CD4-positive, alpha-beta memory T cell (primary cell): ENCODE results near the gene TXNRD3. TPM values are rescaled to one million over a fixed set of nuclear protein-coding genes. Genes with fewer than 3 reads are reported as not detected.
"Not testable (repeated sequence)": the region's sequence is repeated elsewhere in the genome, so short reads cannot be mapped to it uniquely, and the experiment has no call there.

Source experiments
- CTCF ChIA-PET: fragments of 350-600 bp; sonication (Branson Sonifier 250); formaldehyde crosslinking; loops from one replicate; lab custom pipeline; 2021; ENCODE audit warnings: inconsistent platforms; ENCODE audit not compliant: partially characterized antibody; lab: Charles Lee
- POLR2A ChIA-PET: fragments of 350-600 bp; sonication (Branson Sonifier 250); formaldehyde crosslinking; loops from one replicate; lab custom pipeline; 2021; ENCODE audit not compliant: partially characterized antibody; lab: Charles Lee
- DNase-seq, 5 donors: peaks; one replicate each; pipeline versions ENCODE4 v3.0.0 to v3.0.0-alpha.2; 2020 to 2022; ENCODE audit warnings: mixed read lengths in 1 of 5
- H3K27ac ChIP-seq: one replicate; pipeline ENCODE4 v1.7.0; 2013; ENCODE audit warnings: low read depth, low read length
- H3K27me3 ChIP-seq: 2 replicates; pipeline ENCODE4 v1.7.0; 2013; ENCODE audit warnings: mild to moderate bottlenecking, low read length, moderate library complexity; ENCODE audit not compliant: insufficient read depth
- H3K36me3 ChIP-seq: 2 replicates; pipeline ENCODE4 v1.7.0; 2013; ENCODE audit warnings: mild to moderate bottlenecking, low read length, moderate library complexity; ENCODE audit not compliant: insufficient read depth
- H3K4me1 ChIP-seq: 2 replicates; pipeline ENCODE4 v1.7.0; 2013; ENCODE audit warnings: mild to moderate bottlenecking, low read length, moderate library complexity; ENCODE audit not compliant: insufficient read depth
- H3K4me3 ChIP-seq, 2 donors: one replicate each; pipeline ENCODE4 v1.7.0; 2013; ENCODE audit warnings: low read length in 2 of 2, mild to moderate bottlenecking in 1 of 2
- H3K9me3 ChIP-seq, 2 donors: one replicate each; pipeline ENCODE4 v1.7.0; 2013; ENCODE audit warnings: low read length in 2 of 2, control low read depth in 1 of 2; ENCODE audit not compliant: control insufficient read depth in 1 of 2
- H3K27ac Mint-ChIP-seq, 7 donors: one replicate each; pipeline ENCODE4 v1.8.0; 2020 to 2021; ENCODE audit warnings: mixed read lengths in 7 of 7, mild to moderate bottlenecking in 6 of 7, inconsistent platforms in 3 of 7, moderate library complexity in 3 of 7
- H3K27me3 Mint-ChIP-seq, 2 donors: one replicate each; pipeline ENCODE4 v1.8.0; 2020 to 2021; ENCODE audit warnings: mixed read lengths in 2 of 2
- H3K36me3 Mint-ChIP-seq, 2 donors: one replicate each; pipeline ENCODE4 v1.8.0; 2020 to 2021; ENCODE audit warnings: mixed read lengths in 2 of 2, inconsistent platforms in 1 of 2, mild to moderate bottlenecking in 1 of 2
- H3K4me1 Mint-ChIP-seq, 4 donors: one replicate each; pipeline ENCODE4 v1.8.0; 2020 to 2021; ENCODE audit warnings: mixed read lengths in 4 of 4, mild to moderate bottlenecking in 1 of 4
- H3K4me3 Mint-ChIP-seq, 8 donors: one replicate each; pipeline ENCODE4 v1.8.0; 2020 to 2021; ENCODE audit warnings: mixed read lengths in 8 of 8, mild to moderate bottlenecking in 7 of 8, moderate library complexity in 6 of 8, inconsistent platforms in 3 of 8
- H3K9me3 Mint-ChIP-seq, 8 donors: one replicate each; pipeline ENCODE4 v1.8.0; 2020 to 2021; ENCODE audit warnings: mixed read lengths in 8 of 8, mild to moderate bottlenecking in 5 of 8, inconsistent platforms in 3 of 8, moderate library complexity in 1 of 8
- intact Hi-C: fragments of 100-400 bp; cut with micrococcal nuclease; formaldehyde crosslinking; loops from one replicate; pipeline ENCODE4 v1.15.1; 2023
- polyA plus RNA-seq, 2 donors: library from polyadenylated mRNA; unstranded; fragments of 300-500 nt; fragmentation: Illumina TruSeq; gene quantifications; one replicate each; pipeline ENCODE4 v1.2.3, GENCODE V29; 2021
- total RNA-seq, 2 experiments: library from RNA; stranded (reverse); gene quantifications; one replicate each; pipeline ENCODE4 v1.2.3, GENCODE V29; 2021

Gene TXNRD3
- total and polyA plus RNA-seq, 4 experiments from 2014 or later = 0.77 to 1.0 (median 0.92) TPM

GRCh38 chr3:126612479-126613205 lies 42.3 kb downstream of the TXNRD3 start:
- ChIA-PET CTCF (no interaction called here), POLR2A (no interaction called here)
- Histone ChIP-seq H3K27me3 (no peaks in the 10 kb centered on the region), H3K36me3 (no peaks in the 10 kb centered on the region), H3K9me3 (no peaks in the 10 kb centered on the region), H3K27ac (no peak overlapping the region), H3K4me1 (no peaks in the 10 kb centered on the region), H3K4me3 (no peak overlapping the region)
- intact Hi-C loops = no loop called here
- H3K27me3 Mint-ChIP-seq = peaks cover 3 to 6% of the 10 kb centered on the region in 2 donors
- H3K36me3 Mint-ChIP-seq = peaks cover 0 to 6% of the 10 kb centered on the region in 2 donors
- H3K9me3 Mint-ChIP-seq = peaks cover 0 to 3% (median 0%) of the 10 kb centered on the region in 8 donors
- H3K4me3 Mint-ChIP-seq = no peak overlapping the region
- no peak for DNase-seq
- no peak overlapping the region for H3K27ac Mint-ChIP-seq
- peaks cover 0 to 7% (median 5%) of the 10 kb centered on the region in 4 donors for H3K4me1 Mint-ChIP-seq

GRCh38 chr3:126609909-126610308 lies 45.0 kb downstream of the TXNRD3 start:
- H3K27ac Mint-ChIP-seq = no peak overlapping the region
- Histone ChIP-seq H3K4me1 (no peaks in the 10 kb centered on the region), H3K9me3 (no peaks in the 10 kb centered on the region), H3K27ac (no peak overlapping the region), H3K4me3 (no peak overlapping the region), H3K36me3 (no peaks in the 10 kb centered on the region), H3K27me3 (no peaks in the 10 kb centered on the region)
- no peaks in the 10 kb centered on the region for H3K9me3 Mint-ChIP-seq
- H3K4me1 Mint-ChIP-seq = peaks cover 0 to 9% (median 5%) of the 10 kb centered on the region in 4 donors
- H3K27me3 Mint-ChIP-seq = peaks cover 5 to 8% of the 10 kb centered on the region in 2 donors
- POLR2A ChIA-PET = no interaction called here
- intact Hi-C loops = no loop called here
- CTCF ChIA-PET = no interaction called here
- peaks cover 0 to 6% of the 10 kb centered on the region in 2 donors for H3K36me3 Mint-ChIP-seq
- no peak for DNase-seq
- no peak overlapping the region for H3K4me3 Mint-ChIP-seq

GRCh38 chr3:126607214-126607908 lies 47.6 kb downstream of the TXNRD3 start:
- Histone ChIP-seq H3K4me1 (no peaks in the 10 kb centered on the region), H3K27me3 (no peaks in the 10 kb centered on the region), H3K27ac (no peak overlapping the region), H3K4me3 (no peak overlapping the region), H3K36me3 (no peaks in the 10 kb centered on the region), H3K9me3 (no peaks in the 10 kb centered on the region)
- Mint-ChIP-seq H3K27ac (no peak overlapping the region), H3K27me3 (peaks cover 7 to 8% of the 10 kb centered on the region in 2 donors), H3K9me3 (peaks cover 0 to 2% (median 0%) of the 10 kb centered on the region in 8 donors), H3K4me3 (no peak overlapping the region), H3K36me3 (peaks cover 0 to 6% of the 10 kb centered on the region in 2 donors), H3K4me1 (peaks cover 0 to 2% (median 0%) of the 10 kb centered on the region in 4 donors)
- ChIA-PET CTCF (no interaction called here), POLR2A (no interaction called here)
- no peak for DNase-seq
- intact Hi-C loops = no loop called here

GRCh38 chr3:126606001-126606400 lies 48.9 kb downstream of the TXNRD3 start:
- Histone ChIP-seq H3K27me3 (no peaks in the 10 kb centered on the region), H3K27ac (no peak overlapping the region), H3K4me3 (no peak overlapping the region), H3K9me3 (no peaks in the 10 kb centered on the region), H3K36me3 (no peaks in the 10 kb centered on the region), H3K4me1 (no peaks in the 10 kb centered on the region)
- no peak for DNase-seq
- CTCF ChIA-PET = no interaction called here
- POLR2A ChIA-PET = no interaction called here
- Mint-ChIP-seq H3K27ac (no peak overlapping the region), H3K4me1 (peaks cover 0 to 2% (median 0%) of the 10 kb centered on the region in 4 donors), H3K9me3 (peaks cover 0 to 2% (median 0%) of the 10 kb centered on the region in 8 donors), H3K4me3 (no peak overlapping the region), H3K27me3 (peaks cover 9 to 13% of the 10 kb centered on the region in 2 donors), H3K36me3 (peaks cover 0 to 6% of the 10 kb centered on the region in 2 donors)
- intact Hi-C loops = no loop called here

- Histone ChIP-seq H3K36me3 (no peaks in the 10 kb centered on the region), H3K9me3 (no peaks in the 10 kb centered on the region), H3K27me3 (no peaks in the 10 kb centered on the region), H3K4me3 (no peak overlapping the region), H3K27ac (no peak overlapping the region), H3K4me1 (no peaks in the 10 kb centered on the region)
- peaks cover 0 to 6% of the 10 kb centered on the region in 2 donors for H3K36me3 Mint-ChIP-seq
- H3K27ac Mint-ChIP-seq = no peak overlapping the region
- H3K4me3 Mint-ChIP-seq = no peak overlapping the region
- DNase-seq = no peak
- ChIA-PET CTCF (no interaction called here), POLR2A (no interaction called here)
- peaks cover 0 to 2% (median 0%) of the 10 kb centered on the region in 4 donors for H3K4me1 Mint-ChIP-seq
- peaks cover 0 to 2% (median 0%) of the 10 kb centered on the region in 8 donors for H3K9me3 Mint-ChIP-seq
- peaks cover 11 to 17% of the 10 kb centered on the region in 2 donors for H3K27me3 Mint-ChIP-seq
- intact Hi-C loops = no loop called here
These were observed 50.2 kb downstream of the TXNRD3 start for GRCh38 chr3:126604691-126605090.

GRCh38 chr3:126599101-126599500 lies 55.8 kb downstream of the TXNRD3 start:
- H3K36me3 Mint-ChIP-seq = no peaks in the 10 kb centered on the region
- CTCF ChIA-PET = no interaction called here
- POLR2A ChIA-PET = no interaction called here
- peaks cover 12 to 21% of the 10 kb centered on the region in 2 donors for H3K27me3 Mint-ChIP-seq
- Histone ChIP-seq H3K36me3 (no peaks in the 10 kb centered on the region), H3K27me3 (no peaks in the 10 kb centered on the region), H3K9me3 (no peaks in the 10 kb centered on the region), H3K27ac (no peak overlapping the region), H3K4me1 (no peaks in the 10 kb centered on the region), H3K4me3 (no peak overlapping the region)
- H3K4me3 Mint-ChIP-seq = no peak overlapping the region
- intact Hi-C loops = no loop called here
- peaks cover 0 to 6% (median 3%) of the 10 kb centered on the region in 8 donors for H3K9me3 Mint-ChIP-seq
- no peak overlapping the region for H3K27ac Mint-ChIP-seq
- no peaks in the 10 kb centered on the region for H3K4me1 Mint-ChIP-seq
- DNase-seq = no peak

GRCh38 chr3:126595479-126595878 lies 59.4 kb downstream of the TXNRD3 start:
- H3K4me1 Mint-ChIP-seq, H3K4me3 Mint-ChIP-seq, H3K9me3 ChIP-seq, H3K4me3 ChIP-seq, H3K4me1 ChIP-seq, H3K27ac ChIP-seq, H3K36me3 ChIP-seq, H3K36me3 Mint-ChIP-seq, DNase-seq, intact Hi-C loops, POLR2A ChIA-PET, H3K27me3 ChIP-seq, H3K27ac Mint-ChIP-seq: not testable (repeated sequence)
- peaks cover 14 to 26% of the 10 kb centered on the region in 2 donors for H3K27me3 Mint-ChIP-seq
- H3K9me3 Mint-ChIP-seq = peaks cover 0 to 17% (median 5%) of the 10 kb centered on the region in 8 donors
- CTCF ChIA-PET = interaction anchor here (1.0 kb wide), 1 partner anchor 27 kb away, joined by 3 read pairs; no protein-coding TSS in a partner anchor
